Neural cell (in vitro differentiated cells): ENCODE data around the gene MAP4K5. TPM values are rescaled to one million over a fixed set of nuclear protein-coding genes. Genes with fewer than 3 reads are reported as not detected.
A peak's percentile ranks its signal among the peaks of the same experiment; 100 is the strongest.

Experiments
- H2AFZ ChIP-seq: fragments of 200-600, 300-800 bp; sonication (generic), shearing (Covaris generic); 2 replicates; pipeline ENCODE4 v1.6.0; 2014; ENCODE audit warnings: low read depth, mild to moderate bottlenecking, antibody characterized with exemption, low read length, moderate library complexity
- H3F3A ChIP-seq: fragments of 200-600 bp; shearing (Covaris generic); 2 replicates; pipeline ENCODE4 v1.6.1; 2016; ENCODE audit warnings: mild to moderate bottlenecking, moderate library complexity, mixed read lengths, antibody characterized with exemption, low read length; ENCODE audit not compliant: insufficient read depth, poor library complexity, severe bottlenecking
- H3K27ac ChIP-seq: fragments of 200-600, 300-800 bp; sonication (generic), shearing (Covaris generic); 2 replicates; pipeline ENCODE4 v1.5.1; 2014; ENCODE audit warnings: mild to moderate bottlenecking, low read length, moderate library complexity
- H3K27me3 ChIP-seq: fragments of 300-800, 200-600 bp; sonication (generic), shearing (Covaris generic); 2 replicates; pipeline ENCODE4 v1.6.0; 2014; ENCODE audit warnings: mild to moderate bottlenecking, low read depth, low read length, moderate library complexity; ENCODE audit not compliant: insufficient read depth
- H3K36me3 ChIP-seq: fragments of 300-800, 200-600 bp; sonication (generic), shearing (Covaris generic); 2 replicates; pipeline ENCODE4 v1.5.1; 2014; ENCODE audit warnings: mild to moderate bottlenecking, antibody characterized with exemption, low read length, moderate library complexity; ENCODE audit not compliant: insufficient read depth
- H3K4me2 ChIP-seq: fragments of 300-800, 200-600 bp; sonication (generic), shearing (Covaris generic); 2 replicates; pipeline ENCODE4 v1.6.0; 2014; ENCODE audit warnings: mild to moderate bottlenecking, low read length
- H3K4me3 ChIP-seq: fragments of 300-800, 200-600 bp; sonication (generic), shearing (Covaris generic); 2 replicates; pipeline ENCODE4 v1.5.1; 2014; ENCODE audit warnings: mild to moderate bottlenecking, low read length, moderate library complexity
- H3K79me2 ChIP-seq: fragments of 200-600 bp; shearing (Covaris generic); replicated peaks from 2 replicates; pipeline ENCODE4 v1.6.0; 2014; ENCODE audit warnings: mild to moderate bottlenecking, low read length, moderate library complexity; ENCODE audit not compliant: insufficient read depth
- H3K9ac ChIP-seq: fragments of 300-800, 200-600 bp; sonication (generic), shearing (Covaris generic); 2 replicates; pipeline ENCODE4 v1.6.1; 2016; ENCODE audit warnings: mild to moderate bottlenecking, low read length, mixed read lengths
- H3K9me2 ChIP-seq: fragments of 200-600 bp; shearing (Covaris generic); 2 replicates; pipeline ENCODE4 v1.6.1; 2016; ENCODE audit warnings: mild to moderate bottlenecking, low read length, mixed read lengths; ENCODE audit not compliant: insufficient read depth
- H3K9me3 ChIP-seq: fragments of 200-600, 300-800 bp; sonication (generic), shearing (Covaris generic); 2 replicates; pipeline ENCODE4 v1.6.1; 2016; ENCODE audit warnings: mild to moderate bottlenecking, mixed run types, low read length, moderate library complexity, mixed read lengths
- H4K20me1 ChIP-seq: fragments of 200-600 bp; shearing (Covaris generic); 2 replicates; pipeline ENCODE4 v1.6.1; 2016; ENCODE audit warnings: mild to moderate bottlenecking, mixed run types; ENCODE audit not compliant: insufficient read depth
- EP300 ChIP-seq: fragments of 450-650 bp; conservative IDR thresholded peaks from 2 replicates; pipeline ENCODE4 v1.6.1; 2014; ENCODE audit warnings: antibody characterized with exemption, mild to moderate bottlenecking, moderate library complexity; ENCODE audit not compliant: poor library complexity, severe bottlenecking
- EZH2 ChIP-seq: fragments of 200-600, 300-800 bp; shearing (Covaris generic), sonication (generic); IDR thresholded peaks from 2 replicates; pipeline ENCODE4 v1.6.1; 2014; ENCODE audit warnings: antibody characterized with exemption, low read length, borderline replicate concordance, mild to moderate bottlenecking; ENCODE audit not compliant: insufficient read depth, poor library complexity, severe bottlenecking
- MXI1 ChIP-seq: fragments of 450-650 bp; conservative IDR thresholded peaks from 2 replicates; pipeline ENCODE4 v1.6.1; 2014; ENCODE audit warnings: antibody characterized with exemption, mild to moderate bottlenecking; ENCODE audit not compliant: poor library complexity, severe bottlenecking
- POLR2AphosphoS5 ChIP-seq: IDR thresholded peaks from 2 replicates; pipeline ENCODE4 v1.6.1; 2012
- RAD21 ChIP-seq: fragments of 450-650 bp; conservative IDR thresholded peaks from 2 replicates; pipeline ENCODE4 v1.6.1; 2014; ENCODE audit warnings: antibody characterized with exemption, mild to moderate bottlenecking, moderate library complexity
- SMC3 ChIP-seq: fragments of 450-650 bp; conservative IDR thresholded peaks from 2 replicates; pipeline ENCODE4 v1.6.1; 2014; ENCODE audit warnings: antibody characterized with exemption, mild to moderate bottlenecking, moderate library complexity; ENCODE audit not compliant: poor library complexity
- TAF1 ChIP-seq: IDR thresholded peaks from 2 replicates; pipeline ENCODE4 v1.6.1; 2012; ENCODE audit warnings: low read depth
- polyA plus RNA-seq: library from polyadenylated mRNA; depleted of rRNA; stranded (reverse); fragments of >200 nt; gene quantifications from 2 replicates; pipeline ENCODE4 v1.2.3, GENCODE V29; 2014
- TF ChIP-seq, protein P1 (sequence below): IDR thresholded peaks from 2 replicates; pipeline ENCODE4 v1.6.1; 2012; ENCODE audit warnings: borderline replicate concordance
- TF ChIP-seq, protein P2 (sequence below): fragments of 450-650 bp; IDR thresholded peaks from 2 replicates; pipeline ENCODE4 v1.5.1; 2014; ENCODE audit warnings: antibody characterized with exemption, mild to moderate bottlenecking, moderate library complexity; ENCODE audit not compliant: poor library complexity, severe bottlenecking

MAP4K5 gene
- polyA plus RNA-seq, 1 donor from 2014 or later: 148 TPM

DNA sequence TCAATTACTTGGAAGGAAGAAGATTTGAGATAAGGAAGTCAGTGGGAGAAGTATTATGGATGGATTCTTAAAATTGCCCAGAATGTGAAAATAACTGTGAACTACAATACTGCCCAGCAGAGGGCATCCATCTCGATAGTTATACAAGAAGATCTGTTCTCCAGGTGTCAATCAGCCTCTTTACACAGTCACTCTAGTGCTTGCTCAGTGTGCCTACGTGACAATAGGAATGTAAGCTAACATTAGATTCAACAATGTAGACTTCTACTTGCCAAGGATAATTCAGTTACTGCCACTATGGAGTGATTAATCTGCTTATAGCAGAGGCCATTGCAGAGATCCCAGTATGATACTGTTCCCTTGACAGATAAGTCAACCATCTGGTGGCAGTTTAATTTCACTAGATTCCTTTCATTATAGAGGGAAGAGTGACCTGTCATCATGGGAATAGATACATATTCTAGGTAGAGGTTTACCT is 10.6 kb upstream of the MAP4K5 start:
- no peaks in the 10 kb centered on the region for H3K36me3 ChIP-seq
- H3K4me2 ChIP-seq: peak overlapping the region; percentile 34
- H3K9me3 ChIP-seq: no peaks in the 10 kb centered on the region
- peak overlapping the region; percentile 41 for H3K4me3 ChIP-seq
- peak; percentile 84 for TF ChIP-seq EP300
- peak; percentile 74 for TF ChIP-seq POLR2AphosphoS5
- TF ChIP-seq SMC3: peak; percentile 82
- peak; percentile 66 for TF ChIP-seq RAD21
- TF ChIP-seq MXI1: no peak
- no peak for TF ChIP-seq TAF1
- TF ChIP-seq, protein P1, sequence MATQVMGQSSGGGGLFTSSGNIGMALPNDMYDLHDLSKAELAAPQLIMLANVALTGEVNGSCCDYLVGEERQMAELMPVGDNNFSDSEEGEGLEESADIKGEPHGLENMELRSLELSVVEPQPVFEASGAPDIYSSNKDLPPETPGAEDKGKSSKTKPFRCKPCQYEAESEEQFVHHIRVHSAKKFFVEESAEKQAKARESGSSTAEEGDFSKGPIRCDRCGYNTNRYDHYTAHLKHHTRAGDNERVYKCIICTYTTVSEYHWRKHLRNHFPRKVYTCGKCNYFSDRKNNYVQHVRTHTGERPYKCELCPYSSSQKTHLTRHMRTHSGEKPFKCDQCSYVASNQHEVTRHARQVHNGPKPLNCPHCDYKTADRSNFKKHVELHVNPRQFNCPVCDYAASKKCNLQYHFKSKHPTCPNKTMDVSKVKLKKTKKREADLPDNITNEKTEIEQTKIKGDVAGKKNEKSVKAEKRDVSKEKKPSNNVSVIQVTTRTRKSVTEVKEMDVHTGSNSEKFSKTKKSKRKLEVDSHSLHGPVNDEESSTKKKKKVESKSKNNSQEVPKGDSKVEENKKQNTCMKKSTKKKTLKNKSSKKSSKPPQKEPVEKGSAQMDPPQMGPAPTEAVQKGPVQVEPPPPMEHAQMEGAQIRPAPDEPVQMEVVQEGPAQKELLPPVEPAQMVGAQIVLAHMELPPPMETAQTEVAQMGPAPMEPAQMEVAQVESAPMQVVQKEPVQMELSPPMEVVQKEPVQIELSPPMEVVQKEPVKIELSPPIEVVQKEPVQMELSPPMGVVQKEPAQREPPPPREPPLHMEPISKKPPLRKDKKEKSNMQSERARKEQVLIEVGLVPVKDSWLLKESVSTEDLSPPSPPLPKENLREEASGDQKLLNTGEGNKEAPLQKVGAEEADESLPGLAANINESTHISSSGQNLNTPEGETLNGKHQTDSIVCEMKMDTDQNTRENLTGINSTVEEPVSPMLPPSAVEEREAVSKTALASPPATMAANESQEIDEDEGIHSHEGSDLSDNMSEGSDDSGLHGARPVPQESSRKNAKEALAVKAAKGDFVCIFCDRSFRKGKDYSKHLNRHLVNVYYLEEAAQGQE: peak; percentile 68
- TF ChIP-seq EZH2: no peak
- TF ChIP-seq, protein P2, sequence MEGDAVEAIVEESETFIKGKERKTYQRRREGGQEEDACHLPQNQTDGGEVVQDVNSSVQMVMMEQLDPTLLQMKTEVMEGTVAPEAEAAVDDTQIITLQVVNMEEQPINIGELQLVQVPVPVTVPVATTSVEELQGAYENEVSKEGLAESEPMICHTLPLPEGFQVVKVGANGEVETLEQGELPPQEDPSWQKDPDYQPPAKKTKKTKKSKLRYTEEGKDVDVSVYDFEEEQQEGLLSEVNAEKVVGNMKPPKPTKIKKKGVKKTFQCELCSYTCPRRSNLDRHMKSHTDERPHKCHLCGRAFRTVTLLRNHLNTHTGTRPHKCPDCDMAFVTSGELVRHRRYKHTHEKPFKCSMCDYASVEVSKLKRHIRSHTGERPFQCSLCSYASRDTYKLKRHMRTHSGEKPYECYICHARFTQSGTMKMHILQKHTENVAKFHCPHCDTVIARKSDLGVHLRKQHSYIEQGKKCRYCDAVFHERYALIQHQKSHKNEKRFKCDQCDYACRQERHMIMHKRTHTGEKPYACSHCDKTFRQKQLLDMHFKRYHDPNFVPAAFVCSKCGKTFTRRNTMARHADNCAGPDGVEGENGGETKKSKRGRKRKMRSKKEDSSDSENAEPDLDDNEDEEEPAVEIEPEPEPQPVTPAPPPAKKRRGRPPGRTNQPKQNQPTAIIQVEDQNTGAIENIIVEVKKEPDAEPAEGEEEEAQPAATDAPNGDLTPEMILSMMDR: peak; percentile 84
- no peaks in the 10 kb centered on the region for H3K79me2 ChIP-seq
- peak overlapping the region; percentile 6 for H3K9ac ChIP-seq
- no peak overlapping the region for H2AFZ ChIP-seq
- no peaks in the 10 kb centered on the region for H3K9me2 ChIP-seq
- H3K27me3 ChIP-seq: no peaks in the 10 kb centered on the region
- H3F3A ChIP-seq: no peaks in the 10 kb centered on the region
- peak overlapping the region; percentile 74 for H3K27ac ChIP-seq
- no peaks in the 10 kb centered on the region for H4K20me1 ChIP-seq

GRCh38 chr14:50541159-50541567 is 8.8 kb upstream of the MAP4K5 start:
- Histone ChIP-seq H4K20me1 (no peaks in the 10 kb centered on the region), H3K36me3 (no peaks in the 10 kb centered on the region), H2AFZ (no peak overlapping the region), H3K79me2 (no peaks in the 10 kb centered on the region), H3K27me3 (no peaks in the 10 kb centered on the region), H3K9me3 (no peaks in the 10 kb centered on the region), H3K4me3 (no peak overlapping the region), H3K27ac (no peak overlapping the region), H3F3A (no peaks in the 10 kb centered on the region), H3K9ac (no peak overlapping the region), H3K9me2 (no peaks in the 10 kb centered on the region), H3K4me2 (no peak overlapping the region)
- no peak for TF ChIP-seq EP300
- TF ChIP-seq, protein P2: no peak
- TF ChIP-seq, protein P1: no peak
- no peak for TF ChIP-seq EZH2
- TF ChIP-seq RAD21: no peak
- no peak for TF ChIP-seq SMC3
- no peak for TF ChIP-seq POLR2AphosphoS5
- TF ChIP-seq TAF1: no peak
